Neural cell (in vitro differentiated cells): ENCODE data around the gene PCDHGA11.
"Not testable (repeated sequence)": the region's sequence is repeated elsewhere in the genome, so short reads cannot be mapped to it uniquely, and the experiment has no call there.

Experiments
- POLR2AphosphoS5 ChIP-seq: IDR thresholded peaks from 2 replicates; pipeline ENCODE4 v1.6.1; 2012
- TF ChIP-seq, protein P1 (sequence below): fragments of 450-650 bp; IDR thresholded peaks from 2 replicates; pipeline ENCODE4 v1.5.1; 2014; ENCODE audit warnings: antibody characterized with exemption, mild to moderate bottlenecking, moderate library complexity; ENCODE audit not compliant: poor library complexity, severe bottlenecking

DNA sequence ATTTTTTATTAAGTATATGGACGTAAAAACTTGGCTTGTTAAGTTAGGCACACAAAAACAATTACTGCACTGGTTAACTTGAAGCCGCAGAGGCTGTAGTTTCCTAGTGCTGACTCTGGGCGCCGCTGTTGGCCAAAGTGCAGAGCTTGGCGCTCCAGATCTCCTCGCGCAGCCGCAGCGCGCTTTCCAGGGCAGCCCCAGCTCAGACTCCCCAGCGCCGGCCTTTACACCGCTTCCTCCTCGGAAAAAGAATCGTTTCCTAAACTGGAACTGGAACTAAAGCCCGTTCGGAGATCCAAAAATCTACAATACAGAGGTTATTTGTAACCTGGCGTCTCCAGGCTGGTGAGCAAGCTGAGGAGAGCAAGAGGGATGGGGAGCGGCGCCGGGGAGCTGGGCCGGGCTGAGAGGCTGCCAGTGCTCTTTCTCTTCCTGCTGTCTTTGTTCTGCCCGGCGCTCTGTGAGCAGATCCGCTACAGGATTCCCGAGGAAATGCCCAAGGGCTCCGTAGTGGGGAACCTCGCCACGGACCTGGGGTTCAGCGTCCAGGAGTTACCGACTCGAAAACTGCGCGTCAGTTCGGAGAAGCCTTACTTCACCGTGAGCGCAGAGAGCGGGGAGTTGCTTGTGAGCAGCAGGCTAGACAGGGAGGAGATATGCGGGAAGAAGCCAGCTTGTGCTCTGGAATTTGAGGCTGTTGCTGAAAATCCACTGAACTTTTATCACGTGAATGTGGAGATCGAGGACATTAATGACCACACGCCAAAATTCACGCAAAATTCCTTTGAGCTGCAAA, 22.9 kb upstream of the PCDHGA11 start, which contains the start of gene PCDHGB5:
- TF ChIP-seq, protein P1, sequence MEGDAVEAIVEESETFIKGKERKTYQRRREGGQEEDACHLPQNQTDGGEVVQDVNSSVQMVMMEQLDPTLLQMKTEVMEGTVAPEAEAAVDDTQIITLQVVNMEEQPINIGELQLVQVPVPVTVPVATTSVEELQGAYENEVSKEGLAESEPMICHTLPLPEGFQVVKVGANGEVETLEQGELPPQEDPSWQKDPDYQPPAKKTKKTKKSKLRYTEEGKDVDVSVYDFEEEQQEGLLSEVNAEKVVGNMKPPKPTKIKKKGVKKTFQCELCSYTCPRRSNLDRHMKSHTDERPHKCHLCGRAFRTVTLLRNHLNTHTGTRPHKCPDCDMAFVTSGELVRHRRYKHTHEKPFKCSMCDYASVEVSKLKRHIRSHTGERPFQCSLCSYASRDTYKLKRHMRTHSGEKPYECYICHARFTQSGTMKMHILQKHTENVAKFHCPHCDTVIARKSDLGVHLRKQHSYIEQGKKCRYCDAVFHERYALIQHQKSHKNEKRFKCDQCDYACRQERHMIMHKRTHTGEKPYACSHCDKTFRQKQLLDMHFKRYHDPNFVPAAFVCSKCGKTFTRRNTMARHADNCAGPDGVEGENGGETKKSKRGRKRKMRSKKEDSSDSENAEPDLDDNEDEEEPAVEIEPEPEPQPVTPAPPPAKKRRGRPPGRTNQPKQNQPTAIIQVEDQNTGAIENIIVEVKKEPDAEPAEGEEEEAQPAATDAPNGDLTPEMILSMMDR = not testable (repeated sequence)
- not testable (repeated sequence) for TF ChIP-seq POLR2AphosphoS5
